Smooth muscle cell of the brain vasculature (primary cell): ENCODE results near the gene TFEB.

ENCODE experiments used
- DNase-seq: peaks from one replicate; pipeline ENCODE4 v3.0.0-alpha.2; 2012; ENCODE audit warnings: low read depth, low spot score

Gene TFEB

DNA sequence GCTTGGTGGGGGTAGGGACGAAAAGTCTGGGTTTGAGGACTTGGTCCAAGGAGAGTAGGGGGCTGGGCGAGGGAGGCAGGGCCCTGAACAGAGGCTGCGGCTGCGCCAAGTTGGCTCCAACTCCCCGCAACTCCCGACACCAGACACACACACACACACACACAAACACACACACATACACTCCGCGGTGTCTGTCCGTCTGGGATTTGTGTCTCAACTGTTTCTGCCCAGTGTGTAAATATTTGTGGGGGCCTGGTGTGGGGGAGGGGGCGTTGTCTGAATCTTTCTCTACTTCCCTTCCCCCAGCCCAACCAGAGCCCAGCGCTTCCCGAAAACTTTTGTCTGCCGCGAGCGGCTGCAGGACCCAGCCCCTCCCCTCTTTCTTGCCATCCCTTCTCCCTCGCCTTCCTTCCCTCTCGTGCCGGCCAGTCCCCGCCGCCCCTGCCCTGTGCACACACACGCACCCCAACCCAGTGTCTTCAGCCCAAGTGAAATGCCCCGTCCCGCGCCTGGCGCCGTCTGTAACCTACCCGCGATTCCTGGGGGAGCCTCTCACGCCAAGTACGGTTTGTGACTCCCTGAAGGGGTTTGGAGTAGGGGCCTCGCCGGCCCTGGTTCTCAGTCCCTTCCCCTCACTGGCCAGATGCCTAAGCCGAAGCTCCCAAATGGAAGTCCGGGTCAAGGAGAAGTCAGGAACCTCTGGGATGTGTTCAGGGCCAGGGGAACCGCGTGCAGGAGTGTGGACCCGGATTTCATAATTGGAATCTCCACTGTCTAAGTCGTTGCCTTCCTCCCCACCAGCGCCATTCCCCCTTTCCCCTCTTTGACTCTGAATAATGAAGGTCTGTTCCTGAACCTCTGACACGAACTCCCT is 96.2 kb downstream of the TFEB start:
- DNase-seq: no peak

DNA sequence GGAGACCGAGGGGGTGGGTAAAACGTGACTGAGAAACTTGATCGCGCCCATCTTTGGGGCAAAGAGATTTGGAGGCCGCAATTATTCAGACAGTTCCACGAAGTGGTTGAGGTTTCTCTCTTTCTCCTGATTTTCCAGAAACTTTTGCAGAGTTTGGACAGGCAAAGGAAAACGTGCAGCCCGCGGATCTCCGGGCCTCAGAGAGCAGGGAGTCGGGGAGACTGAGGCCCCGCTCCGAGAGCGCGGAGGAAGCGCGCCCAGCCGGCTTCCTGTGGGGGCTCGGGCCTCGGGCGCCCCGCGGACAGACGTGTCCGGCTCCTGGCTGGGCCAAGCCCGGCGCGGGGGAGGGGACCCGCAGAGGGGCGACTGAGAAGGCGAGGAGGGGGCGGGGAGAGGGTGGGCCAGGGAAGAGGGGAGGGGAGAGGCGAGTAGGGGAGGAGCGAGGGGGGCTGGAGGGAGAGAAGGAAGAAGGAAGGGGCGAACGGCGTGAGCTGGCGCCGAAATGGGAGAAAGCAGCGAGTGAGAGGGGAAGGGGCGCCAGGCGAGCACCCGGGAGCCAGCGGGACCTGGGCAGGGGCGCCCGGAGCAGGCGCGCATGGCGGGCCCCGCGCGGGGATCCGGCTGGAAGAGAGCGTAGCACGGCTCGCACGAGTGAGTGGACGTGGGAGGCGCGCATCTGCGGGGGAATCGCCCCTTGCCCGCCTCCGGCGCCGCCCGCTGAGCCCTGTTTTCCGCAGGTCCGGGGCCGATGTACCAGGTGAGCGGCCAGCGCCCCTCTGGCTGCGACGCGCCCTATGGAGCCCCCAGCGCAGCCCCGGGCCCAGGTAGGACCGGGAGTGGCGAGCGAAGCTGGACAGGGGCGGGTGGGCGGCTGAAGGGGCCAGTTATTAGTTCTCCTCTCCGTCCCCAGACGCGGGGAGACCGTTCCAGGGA is 97.1 kb downstream of the TFEB start, which contains the start of gene MDFI:
Gene MDFI (plus strand): TSS at position 467 of the 933 bp plus-strand sequence. CDS start 282 bp downstream, at position 749.
- no peak for DNase-seq

DNA sequence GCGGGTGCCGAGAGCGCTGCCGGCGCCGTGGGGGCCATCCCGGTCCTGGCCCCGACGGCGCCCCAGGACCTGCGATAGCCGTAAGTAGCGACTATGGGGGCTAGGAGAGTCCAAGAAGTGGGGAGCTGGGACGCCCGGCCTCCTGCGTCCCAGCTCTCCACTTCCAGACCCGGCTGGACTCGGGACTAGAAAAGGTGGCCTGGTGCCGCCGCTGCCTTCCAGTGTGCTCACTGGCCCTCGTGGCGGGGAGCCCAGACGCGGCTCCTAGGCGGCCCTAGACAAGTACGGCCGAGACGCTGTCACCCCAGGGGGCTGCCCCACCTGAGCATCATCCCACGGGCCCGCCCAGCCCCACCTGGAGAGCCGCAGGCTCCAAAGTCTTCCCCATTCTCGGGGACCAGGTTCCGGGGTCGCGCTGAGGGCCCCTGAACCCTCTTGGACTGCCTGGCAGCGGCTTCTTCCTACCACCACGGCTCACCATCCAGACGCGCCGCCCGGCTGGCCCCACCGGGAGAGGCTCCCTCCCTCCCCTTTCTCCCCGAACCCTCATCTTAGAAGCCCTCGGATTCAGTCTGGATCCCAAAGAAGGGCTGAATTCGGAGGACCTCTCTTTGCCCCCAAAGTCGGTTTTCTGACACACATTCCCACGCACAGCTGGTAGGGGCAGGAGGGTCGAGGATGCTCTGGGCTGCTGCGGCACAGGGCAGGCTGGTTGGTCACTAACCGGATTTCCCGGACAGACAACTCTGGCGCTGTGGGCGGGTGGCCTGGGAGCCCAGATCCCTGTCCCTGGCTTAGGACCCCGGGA is 98.0 kb downstream of the TFEB start:
- DNase-seq: no peak

DNA sequence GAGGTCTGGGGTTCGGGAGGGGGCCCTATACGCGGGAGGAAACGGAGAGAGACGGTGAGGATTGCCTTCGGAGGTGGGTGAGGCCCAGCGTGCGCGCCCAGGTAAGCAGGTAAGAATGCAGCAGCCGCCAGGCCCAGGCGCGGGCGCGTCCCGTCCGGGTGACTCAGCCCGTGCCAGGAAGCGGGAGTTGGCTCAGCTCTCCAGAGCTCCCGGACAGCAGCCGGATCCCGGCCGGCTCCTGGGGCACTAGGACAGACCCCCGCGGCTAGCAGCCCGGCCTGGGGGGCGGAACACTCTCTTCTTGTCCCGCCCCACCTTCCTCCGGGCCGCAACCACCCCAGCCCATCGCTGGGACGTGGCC is 98.6 kb downstream of the TFEB start:
- DNase-seq: no peak

DNA sequence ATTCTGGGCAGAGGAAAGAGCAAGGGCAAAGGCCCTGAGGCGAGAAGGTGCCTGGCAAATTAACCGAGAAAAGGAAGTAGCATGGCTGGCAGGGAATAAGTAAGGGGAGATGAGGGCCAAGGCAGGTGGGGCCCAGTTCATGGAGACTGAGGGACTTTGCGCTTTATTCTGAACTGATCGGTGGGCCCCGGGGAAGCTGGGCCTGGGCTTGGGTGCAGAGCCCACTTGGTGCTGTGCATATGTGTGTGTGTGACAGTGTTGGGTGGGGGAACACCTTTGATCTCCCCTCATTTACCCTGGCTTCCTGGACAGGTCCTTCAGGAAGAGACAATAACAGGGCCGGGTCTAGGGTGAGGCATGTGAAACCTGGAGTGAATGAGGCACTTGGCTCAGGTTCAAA is 100.0 kb downstream of the TFEB start:
- DNase-seq: no peak

DNA sequence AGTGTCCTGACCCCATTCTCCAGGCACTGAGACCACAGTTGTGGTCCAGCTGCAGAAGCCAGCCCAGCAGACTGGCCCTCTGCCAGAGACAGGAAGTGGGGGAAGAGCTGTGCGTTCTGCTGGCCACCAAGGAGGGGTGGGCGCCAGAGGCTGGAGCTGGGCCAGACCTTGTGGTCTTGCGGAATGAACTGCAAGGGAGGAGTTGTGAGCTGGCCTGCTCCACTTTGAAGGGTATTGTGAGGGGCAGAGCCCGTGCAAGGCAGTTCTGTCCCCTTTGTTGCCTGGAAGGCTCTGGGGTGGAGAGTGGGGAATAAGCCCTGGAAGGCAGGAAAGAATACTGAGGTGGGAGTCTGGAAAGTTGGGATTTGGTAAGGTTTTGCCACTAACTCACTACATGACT is 100.8 kb downstream of the TFEB start:
- DNase-seq: no peak
